Measurements from ENCODE around the gene SLC16A6.
"Not testable (repeated sequence)": the region's sequence is repeated elsewhere in the genome, so short reads cannot be mapped to it uniquely, and the experiment has no call there.

Gene SLC16A6

DNA sequence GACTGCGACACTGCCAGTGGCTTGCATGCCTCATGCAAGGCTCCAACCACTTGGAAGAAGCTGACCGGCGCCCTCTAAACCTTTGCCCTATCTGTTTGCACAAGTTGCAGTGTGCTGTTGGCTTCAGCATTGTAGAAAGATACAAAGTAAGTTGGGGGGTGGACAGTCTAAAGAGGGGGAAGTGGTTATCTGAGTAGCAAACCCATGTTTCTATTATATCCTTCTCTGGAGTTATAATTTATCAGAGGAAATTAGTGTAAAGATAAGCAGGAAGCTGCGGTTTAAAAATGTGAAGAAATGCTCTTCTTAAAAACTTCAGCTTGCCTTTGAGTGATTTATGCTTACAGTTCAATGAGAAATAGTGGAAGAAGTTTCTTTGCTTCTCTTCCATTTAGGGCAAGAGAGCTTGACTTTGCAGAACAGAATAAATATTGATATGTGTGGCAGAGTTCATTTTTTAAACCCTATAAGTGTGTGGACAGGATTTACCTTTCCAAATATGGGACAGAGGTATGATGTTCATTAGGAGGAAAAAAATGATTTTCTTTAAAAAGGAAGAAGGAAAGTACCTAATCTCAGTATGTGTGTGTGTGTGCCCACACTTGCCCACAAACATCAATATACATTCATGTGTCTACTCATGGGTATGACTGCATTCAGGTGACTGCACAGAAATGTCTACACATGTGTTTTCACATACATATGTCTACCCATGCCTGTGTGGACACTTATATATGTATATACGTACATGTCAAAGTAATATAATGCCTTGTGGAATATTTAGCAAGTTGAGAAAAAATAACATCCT, 35.0 kb downstream of the SLC16A6 start:
- H3K4me3 ChIP-seq (ENCODE audit: low read depth, low read length): no peak overlapping the region
- TF ChIP-seq MYC (IDR thresholded peaks at IDR 0.05; ENCODE audit: low read depth, low read length) (no peak), CTCF (IDR thresholded peaks at IDR 0.05; ENCODE audit: low read depth, low read length) (no peak), MAX (IDR thresholded peaks at IDR 0.05; ENCODE audit: low read depth, low read length) (no peak), POLR2A (IDR thresholded peaks at IDR 0.05; ENCODE audit: extremely low read depth, insufficient read length) (no peak)
- DNase-seq (ENCODE audit: low read depth): peak; percentile 72

DNA sequence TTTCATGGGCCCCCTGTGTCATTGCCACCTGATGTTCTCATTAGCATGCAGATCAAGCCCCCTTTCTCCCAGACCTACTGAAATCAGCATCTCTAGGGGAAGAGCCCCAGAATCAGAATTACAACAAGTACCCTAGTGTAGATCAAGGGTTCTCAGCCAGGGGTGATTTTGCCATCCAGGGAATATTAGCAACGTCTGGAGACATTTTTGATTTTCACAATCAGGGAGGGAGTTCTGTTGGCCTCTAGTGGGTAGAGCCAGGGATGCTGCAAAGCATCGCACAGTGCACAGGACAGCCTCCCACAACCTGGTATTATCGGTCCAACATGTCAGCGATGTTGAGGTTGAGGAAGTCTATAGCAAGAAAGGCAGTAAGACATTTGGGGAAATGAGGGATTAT, 35.8 kb downstream of the SLC16A6 start:
- no peak for DNase-seq (ENCODE audit: low read depth)
- H3K4me3 ChIP-seq (ENCODE audit: low read depth, low read length): no peak overlapping the region
- TF ChIP-seq MYC (IDR thresholded peaks at IDR 0.05; ENCODE audit: low read depth, low read length): no peak
- TF ChIP-seq MAX (IDR thresholded peaks at IDR 0.05; ENCODE audit: low read depth, low read length): no peak
- TF ChIP-seq CTCF (IDR thresholded peaks at IDR 0.05; ENCODE audit: low read depth, low read length): no peak
- TF ChIP-seq POLR2A (IDR thresholded peaks at IDR 0.05; ENCODE audit: extremely low read depth, insufficient read length): no peak

DNA sequence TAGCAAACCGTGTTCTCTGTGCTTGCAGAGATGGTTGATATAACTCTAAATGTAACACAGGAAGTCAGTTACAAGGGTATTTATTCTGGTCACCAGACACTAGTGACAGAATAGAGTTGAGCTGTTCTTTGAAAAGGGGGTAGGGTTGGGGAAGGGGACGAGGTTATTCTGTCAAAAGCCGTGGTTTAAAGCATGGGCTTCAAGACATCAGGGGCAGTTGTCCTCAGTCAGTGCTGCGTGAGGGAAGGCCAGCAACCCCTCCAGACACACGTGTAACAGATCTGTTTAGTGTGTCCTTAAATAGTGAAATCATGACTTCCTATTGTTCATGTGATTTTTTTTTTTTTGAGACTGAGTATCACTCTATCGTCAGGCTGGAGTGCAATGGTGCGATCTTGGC, 37.5 kb downstream of the SLC16A6 start:
- DNase-seq (ENCODE audit: low read depth); H3K4me3 ChIP-seq (ENCODE audit: low read depth, low read length): not testable (repeated sequence)

- DNase-seq (ENCODE audit: low read depth): peak; percentile 65
- TF ChIP-seq CTCF (IDR thresholded peaks at IDR 0.05; ENCODE audit: low read depth, low read length): no peak
- TF ChIP-seq MAX (IDR thresholded peaks at IDR 0.05; ENCODE audit: low read depth, low read length): no peak
- no peak for TF ChIP-seq MYC (IDR thresholded peaks at IDR 0.05; ENCODE audit: low read depth, low read length)
- no peak for TF ChIP-seq POLR2A (IDR thresholded peaks at IDR 0.05; ENCODE audit: extremely low read depth, insufficient read length)
- H3K4me3 ChIP-seq (ENCODE audit: low read depth, low read length): no peak overlapping the region
Observed at GRCh38 chr17:68249354-68249765, 41.6 kb downstream of the SLC16A6 start.

DNA sequence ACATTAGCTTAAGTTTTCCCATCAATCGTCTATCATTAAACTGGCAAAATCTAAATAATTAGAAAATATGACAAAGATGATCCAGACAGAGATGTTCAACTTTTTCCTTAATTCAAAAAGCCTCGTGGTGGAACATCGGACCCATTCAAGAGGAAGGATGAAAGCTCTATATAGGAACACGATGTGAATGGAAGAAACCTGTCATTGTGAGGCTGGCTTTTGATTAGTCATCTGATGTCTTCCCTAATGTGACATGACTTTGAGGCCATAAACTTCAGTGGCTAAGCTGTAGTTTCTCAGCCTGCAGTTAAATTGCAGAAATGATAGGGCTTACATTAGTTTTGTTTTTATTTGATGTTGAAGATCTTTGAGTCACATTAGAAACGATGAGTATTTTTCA, 42.0 kb downstream of the SLC16A6 start:
- H3K4me3 ChIP-seq (ENCODE audit: low read depth, low read length): peak overlapping the region; percentile 81
- DNase-seq (ENCODE audit: low read depth): peak; percentile 41
- TF ChIP-seq MAX (IDR thresholded peaks at IDR 0.05; ENCODE audit: low read depth, low read length) (no peak), POLR2A (IDR thresholded peaks at IDR 0.05; ENCODE audit: extremely low read depth, insufficient read length) (no peak), MYC (IDR thresholded peaks at IDR 0.05; ENCODE audit: low read depth, low read length) (no peak), CTCF (IDR thresholded peaks at IDR 0.05; ENCODE audit: low read depth, low read length) (no peak)

DNA sequence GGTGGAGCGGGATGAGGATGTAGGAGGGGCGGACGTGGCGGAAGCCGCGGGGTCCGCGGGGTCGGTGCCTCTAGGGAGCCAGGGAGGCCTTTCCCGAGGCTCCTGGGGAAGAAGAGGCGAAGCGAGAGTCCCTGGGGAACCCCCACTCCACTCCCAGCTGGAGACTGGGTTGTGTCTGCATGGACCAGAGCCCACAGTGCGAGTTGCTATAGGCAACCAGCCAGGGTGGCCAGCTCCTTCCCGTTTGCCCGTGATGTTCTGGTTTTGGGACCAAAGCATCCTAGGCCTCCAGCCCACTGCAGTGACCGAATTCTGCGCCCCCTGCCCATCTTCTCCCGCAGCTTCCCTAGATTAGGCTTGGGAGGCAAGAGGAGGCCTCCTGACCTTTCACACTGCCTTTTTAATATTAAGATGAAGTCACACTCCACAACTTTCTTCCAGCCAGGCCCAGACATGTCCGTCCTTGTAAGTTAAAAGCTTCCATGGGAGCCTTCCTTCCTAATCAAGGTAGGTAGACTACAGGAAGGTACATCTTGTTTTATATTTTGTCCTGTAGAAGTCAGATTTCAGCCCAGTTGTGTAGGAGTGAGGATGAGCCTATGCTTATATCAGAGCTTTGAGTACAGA, 42.6 kb downstream of the SLC16A6 start:
- no peak for DNase-seq (ENCODE audit: low read depth)
- peak overlapping the region; percentile 81 for H3K4me3 ChIP-seq (ENCODE audit: low read depth, low read length)
- no peak for TF ChIP-seq POLR2A (IDR thresholded peaks at IDR 0.05; ENCODE audit: extremely low read depth, insufficient read length)
- TF ChIP-seq CTCF (IDR thresholded peaks at IDR 0.05; ENCODE audit: low read depth, low read length): no peak
- TF ChIP-seq MAX (IDR thresholded peaks at IDR 0.05; ENCODE audit: low read depth, low read length): no peak
